GM12875 (cell line): ENCODE measurements around the gene DLGAP4.
A peak's percentile ranks its signal among the peaks of the same experiment; 100 is the strongest.

ENCODE experiments used
- H3K4me3 ChIP-seq: one replicate; pipeline ENCODE4 v1.5.1; 2011; ENCODE audit warnings: low read depth, low read length, control low read depth
- CTCF ChIP-seq: IDR thresholded peaks from 2 replicates; pipeline ENCODE4 v1.5.1; 2011; ENCODE audit warnings: low read depth, mild to moderate bottlenecking, control low read depth, inconsistent platforms, low read length, moderate library complexity, borderline replicate concordance; ENCODE audit not compliant: insufficient read depth

The DLGAP4 gene

GRCh38 chr20:36435592-36436541, 129.7 kb downstream of the DLGAP4 start:
- TF ChIP-seq CTCF: no peak
- no peak overlapping the region for H3K4me3 ChIP-seq

DNA sequence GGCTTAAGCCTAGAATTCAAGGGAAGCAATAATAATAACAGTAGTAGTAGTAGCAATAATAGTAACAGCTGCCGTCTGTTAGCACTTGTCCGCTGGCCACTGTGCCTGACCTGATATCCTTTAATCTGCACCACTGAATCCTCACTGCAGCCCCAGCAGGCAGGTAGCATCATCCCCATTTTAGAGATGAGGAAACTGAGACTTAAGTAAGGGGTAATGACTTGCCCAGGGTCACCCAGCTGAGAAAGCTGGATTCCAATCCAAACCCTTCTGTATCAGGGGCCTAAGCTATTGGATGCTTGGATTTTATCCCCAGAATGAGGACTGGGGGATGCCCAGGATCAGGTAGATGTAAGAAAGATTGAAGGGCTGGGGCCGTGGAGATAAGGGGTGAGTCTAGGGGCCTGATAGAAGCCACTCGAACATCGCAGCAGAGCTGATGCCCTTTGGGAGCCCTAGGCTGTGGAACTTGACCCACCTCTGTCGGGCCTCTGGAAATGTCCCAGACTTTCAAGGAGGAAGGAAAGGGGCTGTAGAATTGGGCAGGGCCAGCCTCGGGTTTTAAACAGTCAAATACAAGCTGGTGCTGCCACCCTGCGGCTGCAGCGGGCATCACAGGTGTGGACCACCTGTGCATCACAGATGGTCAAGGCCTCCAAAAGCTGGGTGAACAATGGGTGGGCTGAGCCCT, 133.0 kb downstream of the DLGAP4 start:
- TF ChIP-seq CTCF: peak; percentile 93
- no peak overlapping the region for H3K4me3 ChIP-seq

DNA sequence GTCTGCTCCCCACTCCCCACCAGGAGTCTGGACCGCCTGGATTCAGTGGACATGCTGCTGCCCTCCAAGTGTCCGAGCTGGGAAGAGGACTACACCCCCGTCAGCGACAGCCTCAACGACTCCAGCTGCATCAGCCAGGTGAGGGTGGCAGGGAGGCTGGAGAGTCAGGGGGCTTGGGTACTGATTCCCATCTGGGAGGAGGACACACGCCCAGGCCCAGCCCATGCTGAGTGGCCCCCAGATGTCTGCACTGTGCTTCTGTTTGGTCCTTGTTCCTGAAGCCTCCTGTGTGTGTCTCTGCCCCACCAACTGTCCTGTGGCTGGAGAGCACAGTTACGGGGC, 133.6 kb downstream of the DLGAP4 start:
- TF ChIP-seq CTCF: no peak
- H3K4me3 ChIP-seq: no peak overlapping the region

DNA sequence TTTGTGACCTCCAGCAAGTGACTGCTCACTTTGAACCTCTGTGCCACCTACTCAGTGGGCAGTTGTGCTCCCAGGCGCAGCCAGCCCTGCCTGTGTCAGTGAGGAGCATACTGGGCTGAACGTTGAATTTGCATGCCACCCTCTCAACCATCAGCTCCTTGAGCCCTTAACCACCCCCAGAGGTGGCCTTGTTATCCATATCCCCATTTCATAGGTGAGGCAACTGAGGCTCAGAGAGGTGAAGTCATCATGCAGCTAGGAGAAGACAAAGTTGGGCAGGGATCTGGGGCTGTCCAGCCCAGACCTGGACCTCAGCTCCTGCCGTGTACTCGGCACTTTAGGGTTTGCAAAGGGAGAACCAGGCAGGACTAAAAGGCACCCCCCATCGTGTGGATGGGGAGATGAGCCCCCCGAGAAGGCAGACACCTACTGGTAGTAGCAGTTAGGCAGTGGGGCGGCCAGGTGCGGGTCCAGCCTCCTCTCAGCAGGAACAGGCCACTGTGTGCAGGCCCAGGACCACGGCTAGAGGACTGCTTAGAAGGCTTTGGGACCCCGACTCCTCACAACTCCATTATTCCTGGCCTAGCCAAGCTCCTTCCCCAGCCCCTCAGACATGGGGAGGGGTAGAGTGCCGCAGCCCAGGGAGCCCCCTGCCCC, 134.4 kb downstream of the DLGAP4 start:
- no peak for TF ChIP-seq CTCF
- no peak overlapping the region for H3K4me3 ChIP-seq

DNA sequence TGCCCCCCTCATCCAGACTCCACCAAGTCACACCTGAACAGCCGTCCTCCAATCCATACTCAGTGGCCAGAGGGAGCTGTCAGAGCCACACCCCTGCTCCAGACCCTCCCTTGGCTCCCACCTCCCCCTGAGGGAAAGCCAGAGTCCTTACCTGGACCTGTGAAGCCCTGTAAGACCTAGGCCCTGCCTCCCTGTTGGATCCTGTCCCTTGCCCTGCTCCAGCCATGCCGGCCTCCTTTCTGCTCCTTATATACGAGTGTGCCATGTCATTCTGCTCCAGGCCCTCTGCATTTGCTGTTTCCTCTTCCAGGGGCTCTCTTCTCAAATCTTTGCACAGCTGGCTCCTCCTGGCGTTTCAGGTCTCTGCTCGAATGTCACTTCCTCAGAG, 134.9 kb downstream of the DLGAP4 start:
- no peak overlapping the region for H3K4me3 ChIP-seq
- no peak for TF ChIP-seq CTCF

GRCh38 chr20:36441416-36441815, 135.3 kb downstream of the DLGAP4 start:
- H3K4me3 ChIP-seq: no peak overlapping the region

More at GRCh38 chr20:36441416-36441815, 135.3 kb downstream of the DLGAP4 start:
- no peak for TF ChIP-seq CTCF
